DLD1 (cell line): ENCODE results near the gene BRCA1.
"Not testable (repeated sequence)": the region's sequence is repeated elsewhere in the genome, so short reads cannot be mapped to it uniquely, and the experiment has no call there.

Experiments
- in situ Hi-C: cut with HindIII; loops from 2 replicates; pipeline ENCODE4 v1.10.0; 2017; ENCODE audit warnings: low sequenced_read_pairs

The BRCA1 gene

DNA sequence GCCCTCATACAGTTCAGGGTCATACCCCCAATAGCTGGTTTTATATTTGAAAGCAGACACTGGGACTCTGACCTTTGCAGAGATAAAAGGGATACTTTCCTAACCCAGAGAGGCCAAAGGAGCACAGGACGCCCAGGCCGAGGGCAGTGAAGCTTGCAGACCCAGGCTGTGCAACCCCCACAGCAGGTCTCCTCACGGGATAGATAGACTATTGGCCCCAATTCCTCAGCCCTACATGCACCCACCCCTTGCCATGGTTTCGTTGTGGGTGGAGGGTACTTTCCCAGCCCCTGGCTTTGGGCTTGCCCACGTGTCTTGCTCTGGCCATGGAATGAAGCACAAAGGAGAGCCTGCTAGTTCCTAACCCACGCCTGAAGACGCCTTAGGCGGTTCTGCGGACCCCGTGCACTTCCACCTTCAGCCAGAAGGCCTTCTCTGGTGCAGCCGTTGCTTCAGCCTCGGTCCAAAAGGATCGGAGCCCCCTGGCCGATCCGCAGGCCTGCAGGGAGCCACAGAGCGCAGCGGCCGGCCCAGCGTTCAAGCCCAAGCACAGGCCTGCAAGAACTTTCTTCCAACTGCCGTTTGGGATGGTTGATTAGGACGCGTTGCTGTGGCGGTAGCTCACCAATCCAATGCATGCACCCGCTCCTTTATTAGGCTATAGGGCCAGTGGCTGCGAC, 9.8 kb upstream of the BRCA1 start:
- in situ Hi-C loops, result no loop called here

DNA sequence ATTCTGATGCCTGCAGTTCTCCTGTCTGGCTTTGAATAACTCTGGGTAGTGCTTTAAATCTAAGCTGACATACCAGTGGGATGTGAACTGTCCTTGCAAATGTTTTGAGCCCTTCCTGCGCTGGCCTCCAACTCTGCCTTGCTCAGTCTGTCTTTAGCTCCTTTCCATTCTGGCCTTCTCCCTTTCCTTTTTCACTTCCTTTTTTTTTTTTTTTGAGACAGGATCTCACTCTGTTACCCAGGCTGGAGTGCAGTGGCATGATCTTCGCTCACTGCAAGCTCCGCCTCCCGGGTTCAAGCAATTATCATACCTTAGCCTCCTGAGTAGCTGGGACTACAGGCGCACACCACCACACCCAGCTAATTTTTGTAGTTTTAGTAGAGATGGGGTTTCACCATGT, 8.3 kb upstream of the BRCA1 start:
- in situ Hi-C loops, result not testable (repeated sequence)

DNA sequence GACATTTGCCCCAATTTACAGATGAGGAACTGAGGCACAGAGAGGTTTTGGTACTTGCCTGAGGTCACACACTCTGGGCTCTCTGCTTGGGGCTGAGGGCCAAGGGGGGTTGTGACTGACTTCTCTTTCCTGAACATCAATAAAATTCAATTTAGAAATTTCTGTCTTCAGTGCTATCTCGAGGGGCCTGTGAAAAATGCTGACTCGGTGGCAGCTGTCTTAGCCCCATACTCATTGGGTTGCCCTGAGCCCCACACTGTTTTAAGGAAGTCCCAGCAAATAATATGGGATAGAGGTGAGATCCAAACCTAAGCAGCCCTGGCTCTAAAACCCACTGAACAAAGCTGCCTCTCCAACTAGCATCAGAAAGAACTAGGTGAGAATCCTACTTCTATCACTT, 7.0 kb upstream of the BRCA1 start:
- in situ Hi-C loops, result no loop called here

DNA sequence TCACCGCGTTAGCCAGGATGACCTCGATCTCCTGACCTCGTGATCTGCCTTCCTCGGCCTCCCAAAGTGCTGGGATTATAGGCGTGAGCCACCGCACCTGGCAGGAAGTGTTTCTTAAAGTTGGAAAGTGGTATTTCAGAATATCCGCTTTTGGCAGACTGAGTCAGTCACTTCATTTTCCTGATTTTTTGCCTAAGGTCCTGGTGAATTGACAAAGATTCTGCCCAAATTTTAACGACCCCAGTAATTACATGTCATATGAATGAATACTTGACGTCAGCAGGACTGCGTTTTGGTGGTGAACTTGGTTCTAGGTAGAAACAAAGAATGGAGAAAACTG, 4.5 kb upstream of the BRCA1 start:
- in situ Hi-C loops, result no loop called here

DNA sequence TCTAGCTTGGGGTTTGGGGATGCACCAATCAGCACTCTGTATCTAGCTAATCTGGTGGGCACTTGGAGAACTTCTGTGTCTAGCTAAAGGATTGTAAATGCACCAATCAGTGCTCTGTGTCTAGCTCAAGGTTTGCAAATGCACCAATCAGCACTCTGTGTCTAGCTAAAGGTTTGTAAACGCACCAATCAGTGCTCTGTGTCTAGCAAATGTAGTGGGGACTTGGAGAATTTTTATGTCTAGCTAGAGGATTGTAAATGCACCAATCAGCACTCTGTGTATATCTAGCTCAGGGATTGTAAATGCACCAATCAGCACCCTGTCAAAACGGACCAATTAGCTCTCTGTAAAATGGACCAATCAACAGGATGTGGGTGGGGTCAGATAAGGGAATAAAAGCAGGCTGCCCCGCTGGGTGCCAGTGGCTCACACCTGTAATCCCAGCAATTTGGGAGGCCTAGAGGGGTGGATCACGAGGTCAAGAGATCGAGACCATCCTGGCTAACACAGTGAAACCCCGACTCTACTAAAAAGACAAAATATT, 2.2 kb upstream of the BRCA1 start:
- in situ Hi-C loops, result not testable (repeated sequence)

DNA sequence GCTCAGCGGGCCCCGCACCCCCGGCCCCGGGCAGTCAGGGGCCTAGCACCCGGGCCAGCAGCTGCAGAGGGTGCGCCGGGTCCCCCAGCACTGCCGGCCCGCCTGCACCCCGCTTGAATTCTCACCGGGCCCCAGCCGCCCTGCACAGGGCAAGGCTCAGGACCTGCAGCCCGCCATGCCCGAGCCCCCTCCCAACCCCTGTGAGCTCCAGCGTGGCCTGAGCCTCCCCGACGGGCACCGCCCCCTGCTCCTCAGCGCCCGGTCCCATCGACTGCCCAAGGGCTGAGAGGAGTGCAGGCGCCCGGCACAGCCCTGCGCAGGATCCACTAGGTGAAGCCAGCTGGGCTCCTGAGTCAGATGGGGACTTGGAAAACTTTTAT, 1.7 kb upstream of the BRCA1 start:
- in situ Hi-C loops, result no loop called here

DNA sequence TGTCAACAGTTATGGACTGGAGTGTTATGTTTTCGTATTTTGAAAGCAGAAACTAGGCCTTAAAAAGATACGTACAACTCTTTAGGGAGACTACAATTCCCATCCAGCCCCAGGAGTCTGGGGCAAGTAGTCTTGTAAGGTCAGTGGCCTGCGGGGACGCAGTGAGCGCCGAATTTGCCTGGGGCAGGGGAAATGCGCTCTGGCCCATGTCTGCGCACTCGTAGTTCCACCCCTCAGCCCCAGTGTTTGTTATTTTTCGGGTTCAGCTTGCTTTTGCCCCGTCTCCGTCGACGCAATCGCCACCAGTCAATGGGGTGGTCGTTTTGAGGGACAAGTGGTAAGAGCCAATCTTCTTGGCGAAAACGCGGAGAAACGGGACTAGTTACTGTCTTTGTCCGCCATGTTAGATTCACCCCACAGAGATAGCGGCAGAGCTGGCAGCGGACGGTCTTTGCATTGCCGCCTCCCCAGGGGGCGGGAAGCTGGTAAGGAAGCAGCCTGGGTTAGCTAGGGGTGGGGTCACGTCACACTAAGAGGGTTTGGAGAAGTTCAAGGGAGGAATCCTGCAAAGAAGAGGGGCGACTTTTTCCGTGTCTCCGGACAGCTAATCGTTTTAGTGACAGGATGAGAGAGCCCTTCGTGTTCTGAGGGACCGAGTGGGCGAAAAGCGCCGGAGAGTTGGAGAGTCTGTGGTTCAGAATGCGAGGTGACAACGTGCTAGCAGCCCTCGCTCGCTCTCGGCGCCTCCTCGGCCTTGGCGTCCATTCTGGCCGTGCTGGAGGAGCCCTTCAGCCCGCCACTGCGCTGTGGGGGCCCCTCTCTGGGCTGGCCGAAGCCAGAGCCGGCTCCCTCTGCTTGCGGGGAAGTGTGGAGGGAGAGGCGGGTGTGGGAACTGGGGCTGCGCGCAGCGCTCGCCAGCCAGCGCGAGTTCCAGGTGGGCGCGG, 1.1 kb upstream of the BRCA1 start:
- in situ Hi-C loops, result no loop called here

DNA sequence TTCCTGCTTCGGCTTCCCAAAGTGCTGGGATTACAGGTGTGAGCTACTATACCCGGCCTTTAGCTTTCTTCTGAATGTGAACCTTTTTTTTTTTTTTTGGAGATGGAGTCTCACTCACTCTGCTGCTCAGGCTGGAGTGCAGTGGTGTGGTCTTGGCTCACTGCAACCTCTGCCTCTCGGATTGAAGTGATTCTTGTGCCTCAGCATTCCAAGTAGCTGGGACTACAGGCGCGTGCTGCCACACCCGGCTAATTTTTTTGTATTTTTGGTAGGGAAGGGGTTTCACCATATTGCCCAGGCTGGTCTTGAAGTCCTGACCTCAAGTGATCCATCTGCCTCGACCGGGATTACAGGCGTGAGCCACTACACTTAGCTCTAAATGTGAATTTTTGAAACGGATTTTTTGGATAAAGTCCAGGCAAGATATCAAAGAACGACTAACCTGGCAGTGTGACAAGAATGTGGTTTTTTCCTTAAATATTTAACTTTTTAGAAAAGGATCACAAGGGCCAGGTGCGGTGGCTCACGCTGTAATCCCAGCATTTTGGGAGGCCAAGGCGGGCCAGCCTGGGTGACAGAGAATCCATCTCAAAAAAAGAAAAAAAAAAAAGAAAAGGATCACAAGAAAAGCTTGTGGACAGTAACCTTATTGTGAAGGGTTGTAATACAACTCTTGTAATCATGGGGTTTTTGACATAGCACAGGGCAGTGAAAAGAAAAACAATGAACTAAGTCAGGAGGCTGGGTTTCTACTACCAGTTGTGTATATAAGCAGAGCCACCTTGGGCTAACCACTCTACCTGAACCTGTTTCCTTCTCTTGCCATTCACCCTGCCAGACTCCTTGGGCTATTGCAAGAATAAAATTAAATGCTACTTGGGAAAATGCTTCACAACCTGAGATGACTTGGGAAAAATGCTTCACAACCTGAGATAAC, 6.2 kb downstream of the BRCA1 start:
- in situ Hi-C loops, result no loop called here

DNA sequence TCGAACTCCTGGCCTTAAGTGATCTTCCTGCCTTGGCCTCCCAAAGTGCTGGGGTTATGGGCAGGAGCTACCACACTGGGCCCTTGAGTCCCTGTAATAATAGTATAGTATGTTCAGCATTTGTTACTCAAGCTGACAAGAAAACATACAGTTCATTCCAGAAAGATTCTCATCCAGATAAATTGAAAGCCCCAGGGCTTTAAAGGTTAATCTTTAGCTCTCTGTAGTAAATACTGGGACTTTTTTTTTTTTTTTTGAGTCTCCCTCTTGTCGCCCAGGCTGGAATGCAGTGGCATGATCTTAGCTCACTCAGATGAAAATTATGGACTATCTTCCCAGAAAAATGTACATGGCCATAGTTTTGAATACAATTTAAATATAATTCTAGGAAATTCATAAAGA, 11.0 kb downstream of the BRCA1 start:
- in situ Hi-C loops, result no loop called here

DNA sequence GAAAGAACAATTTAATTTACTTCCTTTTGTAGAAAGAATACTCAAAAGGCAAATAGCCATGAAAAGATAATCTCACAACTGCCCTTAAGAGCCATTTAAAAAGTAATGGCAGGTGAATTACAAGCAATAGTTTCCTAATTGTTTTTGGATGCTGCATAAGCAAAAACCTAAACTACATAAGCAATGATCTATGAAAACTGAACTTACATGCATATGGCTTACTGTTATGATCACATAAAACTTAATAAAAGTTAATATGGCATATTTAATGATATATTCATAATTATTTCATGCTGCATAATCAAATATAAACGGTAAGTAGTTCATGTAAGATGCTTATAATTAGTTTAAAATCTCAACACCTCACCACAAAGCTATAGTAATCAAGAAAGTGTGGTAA, 18.6 kb downstream of the BRCA1 start:
- in situ Hi-C loops, result no loop called here

DNA sequence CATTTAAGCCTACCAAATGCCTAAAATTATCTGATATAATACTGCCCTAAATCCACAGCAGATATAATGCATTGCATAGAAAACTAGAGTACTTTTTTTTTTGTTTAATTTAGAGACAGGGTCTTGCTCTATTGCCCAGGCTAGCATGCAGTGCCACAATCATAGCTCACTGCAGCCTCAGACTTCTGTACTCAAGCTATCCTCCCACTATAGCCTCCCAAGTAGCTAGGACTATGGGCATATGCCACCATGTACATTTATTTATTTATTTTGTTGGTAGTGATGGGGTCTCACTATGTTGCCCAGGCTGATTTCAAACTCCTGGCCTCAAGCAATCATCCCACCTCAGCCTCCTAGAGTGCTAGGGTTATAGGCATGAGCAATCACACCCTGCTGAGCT, 20.0 kb downstream of the BRCA1 start:
- in situ Hi-C loops, result no loop called here

DNA sequence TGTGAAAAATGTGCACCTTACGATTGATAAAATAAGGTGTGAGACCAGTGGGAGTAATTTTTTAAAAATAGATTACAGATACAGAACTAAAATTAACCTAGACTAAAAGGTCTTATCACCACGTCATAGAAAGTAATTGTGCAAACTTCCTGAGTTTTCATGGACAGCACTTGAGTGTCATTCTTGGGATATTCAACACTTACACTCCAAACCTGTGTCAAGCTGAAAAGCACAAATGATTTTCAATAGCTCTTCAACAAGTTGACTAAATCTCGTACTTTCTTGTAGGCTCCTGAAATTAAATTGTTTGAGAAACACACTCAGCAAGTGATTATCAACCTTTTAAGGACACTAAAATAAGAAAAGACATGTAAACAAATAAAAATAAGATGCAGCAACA, 20.5 kb downstream of the BRCA1 start:
- in situ Hi-C loops, result no loop called here

DNA sequence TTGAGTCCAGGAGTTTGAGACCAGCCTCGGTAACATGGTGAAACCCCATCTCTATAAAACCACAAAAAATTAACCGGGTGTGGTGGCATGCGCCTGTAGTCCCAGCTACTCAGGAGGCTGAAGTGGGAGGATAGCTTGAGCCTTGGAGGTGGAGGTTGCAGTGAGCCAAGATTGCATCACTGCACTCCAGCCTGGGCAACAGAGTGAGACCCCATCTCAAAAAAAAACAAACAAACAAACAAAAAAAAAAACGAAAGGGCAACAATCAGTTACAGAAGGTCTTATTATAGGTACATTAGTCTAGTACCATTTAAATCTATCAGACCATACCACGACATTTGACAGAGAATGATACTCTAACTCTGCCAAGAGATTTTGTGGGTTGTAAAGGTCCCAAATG, 29.8 kb downstream of the BRCA1 start:
- in situ Hi-C loops, result not testable (repeated sequence)

DNA sequence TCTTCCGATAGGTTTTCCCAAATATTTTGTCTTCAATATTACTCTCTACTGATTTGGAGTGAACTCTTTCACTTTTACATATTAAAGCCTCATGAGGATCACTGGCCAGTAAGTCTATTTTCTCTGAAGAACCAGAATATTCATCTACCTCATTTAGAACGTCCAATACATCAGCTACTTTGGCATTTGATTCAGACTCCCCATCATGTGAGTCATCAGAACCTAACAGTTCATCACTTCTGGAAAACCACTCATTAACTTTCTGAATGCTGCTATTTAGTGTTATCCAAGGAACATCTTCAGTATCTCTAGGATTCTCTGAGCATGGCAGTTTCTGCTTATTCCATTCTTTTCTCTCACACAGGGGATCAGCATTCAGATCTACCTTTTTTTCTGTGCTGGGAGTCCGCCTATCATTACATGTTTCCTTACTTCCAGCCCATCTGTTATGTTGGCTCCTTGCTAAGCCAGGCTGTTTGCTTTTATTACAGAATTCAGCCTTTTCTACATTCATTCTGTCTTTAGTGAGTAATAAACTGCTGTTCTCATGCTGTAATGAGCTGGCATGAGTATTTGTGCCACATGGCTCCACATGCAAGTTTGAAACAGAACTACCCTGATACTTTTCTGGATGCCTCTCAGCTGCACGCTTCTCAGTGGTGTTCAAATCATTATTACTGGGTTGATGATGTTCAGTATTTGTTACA, 30.9 kb downstream of the BRCA1 start:
- in situ Hi-C loops, result no loop called here

DNA sequence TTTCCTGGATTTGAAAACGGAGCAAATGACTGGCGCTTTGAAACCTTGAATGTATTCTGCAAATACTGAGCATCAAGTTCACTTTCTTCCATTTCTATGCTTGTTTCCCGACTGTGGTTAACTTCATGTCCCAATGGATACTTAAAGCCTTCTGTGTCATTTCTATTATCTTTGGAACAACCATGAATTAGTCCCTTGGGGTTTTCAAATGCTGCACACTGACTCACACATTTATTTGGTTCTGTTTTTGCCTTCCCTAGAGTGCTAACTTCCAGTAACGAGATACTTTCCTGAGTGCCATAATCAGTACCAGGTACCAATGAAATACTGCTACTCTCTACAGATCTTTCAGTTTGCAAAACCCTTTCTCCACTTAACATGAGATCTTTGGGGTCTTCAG, 32.3 kb downstream of the BRCA1 start:
- in situ Hi-C loops, result no loop called here

DNA sequence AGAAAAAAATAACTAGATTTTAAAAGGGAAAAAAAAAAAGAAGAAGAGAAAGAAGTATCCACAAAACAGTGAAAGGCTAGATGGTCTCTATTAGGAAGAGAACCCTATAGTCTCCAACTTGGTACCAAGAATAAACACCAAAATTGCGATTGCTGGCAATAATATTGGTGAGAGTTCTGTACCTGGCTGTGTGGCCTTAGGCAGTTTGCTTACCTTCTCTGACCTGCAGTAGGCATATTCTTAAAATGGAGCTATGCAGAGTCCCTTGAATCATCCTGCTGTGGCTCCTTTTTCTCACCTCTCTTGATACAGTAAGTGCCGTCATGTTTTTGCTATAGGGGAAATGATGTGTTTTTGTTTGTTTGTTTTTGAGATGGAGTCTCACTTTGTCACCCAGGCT, 35.1 kb downstream of the BRCA1 start:
- in situ Hi-C loops, result no loop called here

DNA sequence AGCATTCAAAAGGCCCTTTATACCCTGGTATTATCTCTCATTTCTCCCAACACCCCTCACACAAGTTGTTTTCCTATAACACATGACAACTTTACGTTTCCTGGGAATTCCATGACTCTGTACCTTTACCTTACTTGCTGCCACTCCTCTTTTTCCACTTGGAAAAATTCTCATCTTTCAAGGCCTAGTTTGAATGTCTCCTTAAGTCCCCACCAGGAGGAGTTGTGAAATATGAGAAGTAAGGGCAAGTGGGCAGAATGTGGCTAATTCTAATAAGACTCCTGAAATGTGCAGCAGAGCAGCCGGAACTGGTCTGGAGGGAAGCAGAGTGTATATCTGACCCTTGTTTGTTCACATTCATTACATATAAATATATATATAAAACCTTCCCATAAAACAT, 39.7 kb downstream of the BRCA1 start:
- in situ Hi-C loops, result no loop called here

DNA sequence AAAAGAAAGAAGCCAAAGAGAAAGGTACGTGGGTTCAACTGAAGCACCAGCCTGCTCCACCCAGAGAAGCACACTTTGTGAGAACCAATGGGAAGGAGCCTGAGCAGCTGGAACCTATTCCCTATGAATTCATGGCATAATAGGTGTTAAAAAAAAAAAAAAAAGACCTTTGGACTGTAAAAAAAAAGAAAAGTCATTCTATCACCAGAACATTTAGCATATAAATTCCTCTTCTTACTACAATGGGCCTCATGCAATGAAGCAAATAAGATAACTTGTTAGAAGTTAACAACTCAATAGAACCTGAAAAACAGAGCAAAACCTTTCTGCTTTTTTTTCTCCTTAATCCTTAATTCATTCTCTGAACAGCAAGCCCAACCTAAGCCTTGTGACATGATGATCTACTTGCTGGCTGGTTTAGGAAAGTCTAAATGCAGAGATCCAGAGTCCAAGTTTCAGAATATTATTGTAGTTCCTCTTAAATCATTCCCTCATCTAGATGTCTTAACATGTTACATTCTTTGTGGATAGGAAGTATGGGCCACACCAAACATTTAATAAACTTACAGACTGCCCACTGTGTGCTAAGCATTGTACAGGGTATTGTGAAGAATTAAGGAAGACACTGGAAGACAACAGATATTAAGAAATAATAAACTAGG, 45.4 kb downstream of the BRCA1 start:
- in situ Hi-C loops, result no loop called here

DNA sequence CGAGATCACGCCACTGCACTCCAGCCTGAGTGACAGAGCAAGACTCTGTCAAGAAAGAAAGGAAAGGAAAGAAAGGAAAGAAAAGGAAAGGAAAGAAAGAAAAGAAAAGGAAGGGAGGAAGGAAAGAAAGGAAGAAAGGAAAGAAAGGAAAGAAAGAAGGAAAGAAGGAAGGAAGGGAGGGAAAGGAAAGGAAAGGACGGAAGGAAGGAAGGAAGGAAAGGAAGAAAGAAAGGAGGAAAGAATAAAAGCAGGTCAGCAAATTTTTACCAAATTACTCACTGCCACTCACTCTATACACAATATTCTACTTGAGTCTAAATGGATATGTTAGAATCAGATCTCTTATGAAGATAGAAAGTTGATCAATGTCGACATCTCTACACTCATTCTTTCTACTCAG, 50.3 kb downstream of the BRCA1 start:
- in situ Hi-C loops, result no loop called here

DNA sequence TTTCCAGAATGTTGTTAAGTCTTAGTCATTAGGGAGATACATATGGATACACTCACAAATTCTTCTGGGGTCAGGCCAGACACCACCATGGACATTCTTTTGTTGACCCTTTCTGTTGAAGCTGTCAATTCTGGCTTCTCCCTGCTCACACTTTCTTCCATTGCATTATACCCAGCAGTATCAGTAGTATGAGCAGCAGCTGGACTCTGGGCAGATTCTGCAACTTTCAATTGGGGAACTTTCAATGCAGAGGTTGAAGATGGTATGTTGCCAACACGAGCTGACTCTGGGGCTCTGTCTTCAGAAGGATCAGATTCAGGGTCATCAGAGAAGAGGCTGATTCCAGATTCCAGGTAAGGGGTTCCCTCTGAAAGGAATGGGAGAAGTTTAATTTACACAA, 54.3 kb downstream of the BRCA1 start:
- in situ Hi-C loops, result no loop called here
